ENCODE results near the gene CKS1B.

CKS1B gene

DNA sequence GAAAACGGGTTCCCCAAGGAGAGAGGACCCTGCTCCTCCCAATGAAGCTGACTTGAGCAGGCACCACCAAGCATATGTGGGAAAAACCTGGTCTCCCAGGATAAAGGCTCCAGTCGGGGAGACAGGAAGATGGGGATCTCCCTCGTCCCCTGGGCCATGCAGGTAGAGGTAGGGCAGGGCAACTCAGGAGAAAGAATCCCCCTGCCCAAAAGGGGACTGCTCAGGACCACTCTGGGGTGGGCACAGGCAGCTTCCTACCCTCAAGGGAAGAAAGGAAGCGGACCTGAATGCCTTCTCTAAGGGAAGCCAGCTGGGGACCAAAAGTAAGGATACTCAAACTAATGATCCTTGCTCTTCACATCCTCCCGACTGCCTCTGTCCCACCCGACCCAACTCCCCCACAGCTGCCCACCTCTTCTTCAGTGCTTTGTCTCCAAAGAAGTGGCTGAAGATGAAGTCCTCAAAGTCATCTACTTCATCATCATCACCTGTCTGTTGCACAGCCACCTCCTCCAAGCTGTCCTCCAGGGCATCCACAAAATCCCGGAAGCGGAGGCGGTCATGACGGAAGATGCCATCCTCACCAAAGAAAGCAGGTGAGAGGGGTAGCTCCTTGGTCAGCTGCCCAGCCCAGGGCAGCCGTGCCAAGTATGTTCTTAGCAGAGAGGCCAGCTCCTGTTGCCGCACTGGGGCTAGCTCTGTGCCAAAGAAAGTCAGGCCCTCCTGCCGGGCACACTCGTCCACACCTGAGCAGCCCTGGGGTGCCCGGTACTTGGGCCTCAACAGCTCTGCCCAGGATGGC lies 29.1 kb upstream of the CKS1B start:
- DNase-seq (ENCODE audit: low read depth, low spot score), result no peak
- no peak overlapping the region for H3K27ac ChIP-seq

GRCh38 chr1:154945962-154946850 lies 28.3 kb upstream of the CKS1B start:
- DNase-seq (ENCODE audit: low read depth, low spot score), result no peak
- no peak overlapping the region for H3K27ac ChIP-seq

GRCh38 chr1:154948079-154948478 lies 26.4 kb upstream of the CKS1B start:
- no peak for DNase-seq (ENCODE audit: low read depth, low spot score)
- no peak overlapping the region for H3K27ac ChIP-seq

- DNase-seq (ENCODE audit: low read depth, low spot score), result no peak
Measured at GRCh38 chr1:154951901-154952657, 22.4 kb upstream of the CKS1B start.

DNA sequence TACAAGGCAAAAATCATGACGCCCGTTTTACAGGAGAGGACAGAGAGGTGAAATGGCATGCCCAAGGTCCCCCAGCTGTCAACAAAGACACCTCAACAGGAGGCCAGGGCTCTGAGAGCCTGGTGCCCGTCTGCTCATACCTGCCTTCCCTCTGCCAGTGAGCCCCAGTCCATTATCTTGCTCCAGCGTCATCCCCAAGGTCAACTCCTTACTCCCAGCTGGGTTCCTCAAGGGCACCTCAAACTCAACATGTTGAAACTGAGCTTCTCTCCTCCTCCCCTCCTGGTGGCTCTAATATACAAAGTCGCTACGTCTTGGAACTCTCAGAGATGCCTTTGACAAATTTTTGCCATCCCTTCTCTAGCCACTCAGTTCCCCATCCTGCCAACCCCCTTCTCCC lies 21.8 kb upstream of the CKS1B start:
- no peak for DNase-seq (ENCODE audit: low read depth, low spot score)
- H3K27ac ChIP-seq, result no peak overlapping the region

More at GRCh38 chr1:154951901-154952657, 22.4 kb upstream of the CKS1B start:
- H3K27ac ChIP-seq, result no peak overlapping the region

DNA sequence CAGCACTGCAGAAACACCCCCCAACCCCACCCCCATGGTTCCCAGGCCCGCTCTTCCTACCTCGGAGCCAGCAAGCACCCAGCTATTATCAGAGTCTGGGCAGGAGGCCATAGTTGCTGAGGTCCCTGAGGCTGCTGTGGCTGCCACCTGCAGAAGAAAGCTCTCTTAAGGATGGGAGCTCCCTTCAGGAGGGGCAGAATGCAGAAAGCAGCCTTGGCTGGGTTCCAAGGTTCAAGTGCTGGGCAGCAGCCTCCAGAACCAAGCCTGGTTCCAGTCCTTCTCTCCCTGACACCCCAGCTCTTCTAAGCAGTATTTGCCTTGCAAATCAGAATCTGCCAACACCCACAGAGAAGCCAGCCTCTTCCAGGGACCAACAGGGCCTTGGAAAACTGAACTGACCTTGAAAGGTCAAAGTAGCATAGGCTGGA lies 20.9 kb upstream of the CKS1B start:
- H3K27ac ChIP-seq, result no peak overlapping the region
- no peak for DNase-seq (ENCODE audit: low read depth, low spot score)

DNA sequence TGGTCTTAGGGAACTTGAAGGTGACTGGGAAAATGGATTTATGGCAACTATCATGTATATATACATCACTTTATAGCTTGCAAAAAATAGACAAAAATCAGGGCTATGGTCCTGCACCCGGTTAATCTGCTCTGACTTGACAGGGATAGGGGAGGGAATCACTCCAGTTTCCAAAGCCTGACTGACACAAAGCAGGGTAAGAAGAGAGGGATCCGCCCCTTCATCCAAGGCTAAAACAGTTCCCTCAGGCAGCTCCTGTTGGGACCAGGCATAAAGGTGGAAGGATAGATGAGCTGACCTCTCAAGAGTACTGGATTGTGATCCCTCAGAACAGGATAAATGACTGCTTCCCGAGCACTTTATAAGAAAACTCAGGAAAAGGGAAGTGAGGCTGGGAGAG lies 19.9 kb upstream of the CKS1B start:
- no peak for DNase-seq (ENCODE audit: low read depth, low spot score)
- H3K27ac ChIP-seq, result no peak overlapping the region

- H3K27ac ChIP-seq, result peak overlapping the region; percentile 40
- DNase-seq (ENCODE audit: low read depth, low spot score), result no peak
Measured at GRCh38 chr1:154955039-154955717, 19.3 kb upstream of the CKS1B start.

DNA sequence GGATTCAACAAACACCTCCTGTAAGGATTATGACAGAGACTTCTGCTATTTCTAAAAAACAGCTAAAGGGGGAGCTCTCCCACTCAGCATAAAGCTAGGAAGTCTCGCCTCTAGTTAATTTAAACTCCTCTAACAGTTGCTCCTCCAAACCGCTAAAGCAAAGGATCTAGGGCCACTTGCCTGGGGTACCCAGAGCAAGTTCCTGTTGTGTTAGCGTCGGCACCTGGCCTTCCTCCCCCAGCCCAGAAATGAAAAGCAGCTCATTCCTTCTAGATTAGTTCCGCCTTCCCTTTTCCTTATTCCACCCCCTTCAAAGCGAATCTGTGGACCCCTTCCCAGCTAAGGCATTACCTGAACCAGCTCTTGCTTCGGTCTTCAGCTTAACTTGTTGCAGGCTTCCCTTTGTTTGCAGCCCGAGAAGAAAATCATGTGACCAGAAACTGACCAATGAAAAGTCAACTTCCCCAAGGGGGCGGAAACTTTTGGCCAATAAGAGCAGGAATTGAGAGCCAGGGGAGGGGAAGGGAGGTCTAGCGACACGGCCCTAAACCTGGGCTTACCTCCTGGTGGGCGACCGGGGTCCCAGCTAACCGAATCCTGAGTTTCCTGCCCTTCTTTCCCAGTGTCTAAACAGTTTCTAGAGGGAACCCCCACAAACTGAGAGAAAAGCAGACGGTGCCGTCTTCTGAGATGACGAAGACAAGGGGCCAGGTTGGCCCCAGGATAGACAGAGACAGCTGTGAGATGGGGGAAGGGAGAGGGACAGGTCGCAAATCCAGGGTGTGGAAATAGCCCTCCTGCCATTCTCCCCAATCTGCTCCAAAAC lies 18.6 kb upstream of the CKS1B start, which contains the start of gene PBXIP1:
TSS of gene PBXIP1 (minus strand) at position 382 of the 826 bp plus-strand sequence. CDS start 2,378 bp downstream, outside the sequence.
- no peak for DNase-seq (ENCODE audit: low read depth, low spot score)
- peak within 1 kb of the TSS; percentile 40 for H3K27ac ChIP-seq

GRCh38 chr1:154956544-154956941 lies 17.9 kb upstream of the CKS1B start:
- peak overlapping the region; percentile 40 for H3K27ac ChIP-seq
- DNase-seq (ENCODE audit: low read depth, low spot score), result no peak

- no peak for DNase-seq (ENCODE audit: low read depth, low spot score)
- H3K27ac ChIP-seq, result peak overlapping the region; percentile 40
Measured at GRCh38 chr1:154957091-154957657, 17.3 kb upstream of the CKS1B start.

- no peak overlapping the region for H3K27ac ChIP-seq
- no peak for DNase-seq (ENCODE audit: low read depth, low spot score)
Measured at GRCh38 chr1:154958036-154958435, 16.4 kb upstream of the CKS1B start.

DNA sequence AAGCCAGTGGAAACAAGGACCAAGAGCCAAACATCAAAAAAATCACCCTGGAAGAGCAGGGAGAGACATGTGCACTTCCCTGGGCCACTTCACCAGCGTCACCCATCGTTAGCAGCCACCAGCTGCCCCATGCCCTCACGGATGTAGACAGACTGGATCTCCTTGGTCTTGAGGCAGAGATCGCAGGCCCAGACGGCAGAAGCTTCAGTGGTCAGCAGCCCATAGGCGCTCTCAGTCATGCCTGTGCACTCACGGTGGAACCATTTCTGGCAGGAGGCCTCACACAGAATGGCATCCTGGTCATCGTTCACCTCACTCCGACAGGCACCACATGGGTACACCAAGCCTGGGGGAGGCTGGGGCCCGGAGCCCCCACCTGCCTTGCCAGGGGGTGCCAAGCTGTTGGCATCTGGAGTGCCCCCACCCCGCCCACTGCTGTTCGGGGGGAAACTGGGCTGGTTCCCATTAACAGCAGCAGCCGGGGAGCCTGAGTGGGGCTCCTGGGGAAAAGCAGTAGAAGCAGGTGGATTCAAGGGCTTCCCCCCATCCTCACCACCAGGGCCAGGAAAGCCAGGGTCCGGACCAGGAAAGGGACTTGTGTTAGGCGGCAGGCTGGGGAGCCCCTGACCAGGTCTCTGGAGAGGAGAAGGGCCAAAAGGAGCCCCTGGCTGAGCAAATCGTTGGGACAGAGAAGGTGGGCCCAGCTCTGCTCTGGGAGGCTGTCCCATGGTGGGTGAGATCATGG lies 15.6 kb upstream of the CKS1B start:
- no peak for DNase-seq (ENCODE audit: low read depth, low spot score)
- H3K27ac ChIP-seq, result no peak overlapping the region

GRCh38 chr1:154959426-154959780 lies 15.1 kb upstream of the CKS1B start:
- DNase-seq (ENCODE audit: low read depth, low spot score), result no peak
- no peak overlapping the region for H3K27ac ChIP-seq

GRCh38 chr1:154960446-154961136 lies 13.9 kb upstream of the CKS1B start:
- H3K27ac ChIP-seq, result peak overlapping the region; percentile 92
- DNase-seq (ENCODE audit: low read depth, low spot score), result no peak

- peak within 1 kb of the TSS; percentile 92 for H3K27ac ChIP-seq
- DNase-seq (ENCODE audit: low read depth, low spot score), result no peak
Measured at GRCh38 chr1:154961207-154962155, 13.0 kb upstream of the CKS1B start, which contains the start of gene PYGO2. Gene PYGO2, minus strand, starts transcription at chr1:154961782. Its CDS starts 206 bp downstream, at chr1:154961576.
